NOMO-1 (cell line): ENCODE measurements around the gene TRHDE.

Source experiments
- DNase-seq, 2 experiments: peaks; one replicate each; lab custom pipeline; 2025; ENCODE audit not compliant: unreplicated experiment in 2 of 2; lab: John Stamatoyannopoulos, UW

Gene TRHDE

DNA sequence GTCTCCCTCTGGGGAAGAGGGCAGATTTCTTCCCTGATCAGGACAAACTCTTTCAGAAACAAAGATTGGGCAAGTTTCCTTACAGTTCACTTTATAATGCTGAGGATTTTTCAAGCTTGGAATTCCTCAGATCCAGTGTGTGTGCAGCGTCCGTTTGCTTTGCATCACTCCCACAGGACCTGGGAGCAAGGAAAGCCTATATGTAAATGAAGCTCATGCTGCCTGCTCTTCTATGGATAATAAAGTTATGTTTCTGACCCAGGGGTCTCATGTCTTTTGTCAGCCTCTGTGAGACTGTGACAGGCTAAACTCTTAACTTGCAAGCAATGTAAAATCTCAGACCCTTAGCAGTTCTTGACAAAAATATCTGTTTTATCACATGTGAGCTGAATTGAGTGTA lies 41.6 kb downstream of the TRHDE start:
- no peak for DNase-seq

DNA sequence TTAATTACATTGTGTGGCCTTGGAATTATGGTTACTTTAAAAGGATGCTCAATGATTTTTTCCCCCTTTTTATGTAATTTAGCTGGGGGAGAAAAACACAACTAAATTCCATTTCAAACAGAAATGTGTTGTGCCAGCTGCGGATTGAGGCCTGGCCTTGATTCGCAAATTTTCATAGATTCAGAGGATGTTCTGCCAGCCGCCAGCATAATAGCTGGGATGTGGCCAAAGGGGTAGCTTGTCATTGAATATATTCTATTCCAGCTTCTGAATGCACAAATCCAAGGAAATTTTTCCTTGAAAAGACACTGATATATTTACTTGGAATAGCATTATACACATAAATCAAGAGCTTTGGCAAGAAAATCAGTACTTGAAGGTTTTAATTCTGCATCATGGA lies 43.7 kb downstream of the TRHDE start:
- DNase-seq = no peak

- no peak for DNase-seq
Observed at GRCh38 chr12:72318341-72318740, 46.2 kb downstream of the TRHDE start.

GRCh38 chr12:72323881-72324280 lies 51.7 kb downstream of the TRHDE start:
- DNase-seq = no peak

DNA sequence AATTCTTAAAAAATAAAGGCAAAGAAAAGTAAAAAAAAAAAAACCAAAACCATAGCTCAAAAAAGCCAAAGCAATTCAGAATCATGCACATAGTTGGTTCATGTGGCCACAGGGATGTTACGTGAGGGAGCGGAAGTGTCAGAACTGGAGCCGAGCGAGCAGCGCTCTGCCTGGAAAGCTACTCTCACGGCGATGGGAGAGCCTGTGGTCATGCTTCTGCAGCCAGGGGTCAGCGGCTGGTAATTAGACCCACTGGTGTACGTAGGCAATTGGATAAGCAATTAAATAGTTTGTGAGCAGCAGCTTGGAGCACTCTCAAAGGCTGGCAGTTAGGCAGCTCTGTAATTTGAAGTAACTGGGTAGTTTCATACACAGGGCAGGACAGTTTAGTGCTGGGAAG lies 58.1 kb downstream of the TRHDE start:
- DNase-seq = no peak

- DNase-seq = no peak
Observed at GRCh38 chr12:72330784-72331183, 58.6 kb downstream of the TRHDE start.

DNA sequence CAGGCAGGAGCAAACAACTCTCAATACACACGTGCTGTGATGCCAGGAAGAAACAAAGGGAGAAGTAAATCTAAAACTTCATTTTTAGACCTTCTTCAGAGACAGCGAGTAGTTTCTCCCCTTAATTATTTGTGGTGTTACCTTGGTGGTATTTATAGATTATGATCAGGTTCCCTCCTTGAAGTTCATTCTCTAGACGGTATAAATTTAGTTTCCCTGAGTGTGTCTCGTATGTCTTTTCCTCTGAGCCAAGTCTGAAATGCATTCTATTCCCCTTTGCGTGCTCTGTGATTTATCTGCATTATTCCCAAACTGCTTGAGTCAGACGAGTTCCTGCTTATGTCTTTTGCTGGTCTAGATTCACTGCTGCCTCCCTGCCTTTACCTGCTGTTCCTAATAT lies 65.2 kb downstream of the TRHDE start:
- no peak for DNase-seq

DNA sequence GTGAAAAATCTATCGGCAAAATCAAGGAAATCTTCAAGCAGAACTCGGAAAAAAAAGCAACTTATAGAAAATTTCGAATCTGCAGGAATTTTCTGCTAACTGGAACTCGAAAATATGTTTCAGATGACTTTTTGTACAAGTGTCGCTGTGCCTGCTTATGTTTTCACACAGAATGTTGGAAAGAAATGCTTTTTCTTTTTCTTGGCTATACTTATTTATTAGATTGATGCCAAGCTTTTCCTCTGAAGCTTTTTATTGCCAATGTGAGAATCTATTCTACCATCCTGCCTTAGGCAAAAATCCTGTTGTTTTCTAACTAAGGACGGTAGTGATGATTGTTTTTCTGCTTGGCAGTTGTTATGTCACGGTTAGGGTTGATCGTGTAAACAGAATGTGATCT lies 65.8 kb downstream of the TRHDE start:
- DNase-seq = no peak

DNA sequence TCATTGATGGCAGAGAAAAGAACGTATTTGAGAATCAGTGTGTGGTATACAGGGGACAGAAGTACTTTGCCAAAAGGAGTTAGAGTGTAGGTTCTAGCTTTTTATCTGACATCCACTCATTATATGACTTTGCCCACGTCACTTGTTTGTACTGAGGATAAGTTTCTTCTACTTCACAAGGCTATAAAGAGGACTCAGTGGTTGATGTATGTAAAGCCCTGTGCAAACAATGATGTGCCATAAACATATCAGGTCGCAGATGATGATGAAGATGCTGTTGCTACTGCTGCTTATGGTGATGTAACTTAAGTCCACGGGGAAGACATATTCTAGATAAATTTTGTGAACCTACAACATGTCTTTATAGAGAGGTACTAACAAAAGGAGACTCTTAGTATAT lies 66.3 kb downstream of the TRHDE start:
- DNase-seq = no peak

DNA sequence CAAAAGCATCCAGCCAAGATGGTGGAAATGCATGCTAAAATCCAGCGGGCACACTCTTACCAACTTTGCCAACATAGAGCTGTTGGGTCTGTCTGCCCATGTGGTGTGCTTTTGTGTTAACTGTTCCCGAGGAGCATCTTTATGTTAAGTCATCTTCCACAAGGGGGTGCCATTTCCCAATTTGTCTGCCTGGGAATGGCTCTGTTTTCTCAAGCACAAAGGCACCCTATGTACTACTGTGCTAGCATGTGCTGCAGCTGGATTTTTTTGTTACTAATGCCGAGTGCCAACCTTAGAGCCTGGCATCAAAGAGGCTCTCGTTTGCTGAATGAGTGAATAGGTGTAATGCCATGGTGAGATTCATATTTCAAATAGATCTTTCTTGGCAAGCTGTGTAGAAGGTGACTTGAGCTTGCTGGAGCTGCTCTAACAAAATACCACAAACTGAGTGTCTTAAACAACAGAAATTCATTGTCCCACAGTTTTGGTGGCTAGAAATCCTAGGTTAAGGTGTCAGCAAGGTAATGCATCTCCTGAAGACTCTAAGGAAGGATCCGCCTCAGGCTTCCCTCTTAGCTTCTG lies 74.3 kb downstream of the TRHDE start:
- DNase-seq = peak; percentile 4 to 35

DNA sequence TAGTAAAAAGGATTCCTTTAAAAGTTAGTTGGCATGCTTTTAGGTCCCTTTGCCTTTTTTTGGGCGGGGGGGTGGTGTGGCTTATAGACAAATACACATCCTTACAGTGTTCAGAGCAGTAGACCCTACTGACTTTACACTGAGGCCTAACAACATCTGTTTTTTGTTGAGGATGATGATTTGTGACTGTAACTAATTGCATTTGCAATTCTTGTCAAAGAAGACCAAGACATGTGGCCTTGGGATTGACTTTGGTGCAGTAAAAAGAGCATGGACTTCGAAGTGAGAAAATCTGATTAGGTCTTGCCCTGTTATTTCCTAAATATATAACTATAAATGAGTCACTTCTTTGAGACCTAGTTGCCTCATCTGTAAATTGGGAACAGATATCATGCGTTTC lies 77.3 kb downstream of the TRHDE start:
- DNase-seq = no peak

DNA sequence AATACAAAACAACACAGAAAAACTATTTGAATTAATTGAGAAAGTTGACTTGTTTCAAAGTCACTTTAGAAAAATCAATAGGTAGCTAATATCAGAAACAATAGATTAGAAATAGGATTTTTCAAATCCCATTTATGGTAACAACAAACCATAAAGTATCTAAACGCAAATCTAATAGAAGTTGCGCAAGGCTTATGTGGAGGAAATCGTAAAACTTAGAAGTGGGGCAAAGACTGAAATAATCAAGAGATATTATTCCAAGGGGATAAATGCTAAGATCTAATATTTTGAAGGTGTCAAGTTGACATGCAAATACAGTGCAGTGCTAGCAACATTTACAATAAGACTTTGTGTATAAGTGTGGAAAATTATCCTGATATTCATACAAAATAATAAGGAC lies 87.2 kb downstream of the TRHDE start:
- no peak for DNase-seq

- DNase-seq = no peak
Observed at GRCh38 chr12:72365151-72365550, 93.0 kb downstream of the TRHDE start.

- DNase-seq = no peak
Observed at GRCh38 chr12:72366255-72366654, 94.1 kb downstream of the TRHDE start.

DNA sequence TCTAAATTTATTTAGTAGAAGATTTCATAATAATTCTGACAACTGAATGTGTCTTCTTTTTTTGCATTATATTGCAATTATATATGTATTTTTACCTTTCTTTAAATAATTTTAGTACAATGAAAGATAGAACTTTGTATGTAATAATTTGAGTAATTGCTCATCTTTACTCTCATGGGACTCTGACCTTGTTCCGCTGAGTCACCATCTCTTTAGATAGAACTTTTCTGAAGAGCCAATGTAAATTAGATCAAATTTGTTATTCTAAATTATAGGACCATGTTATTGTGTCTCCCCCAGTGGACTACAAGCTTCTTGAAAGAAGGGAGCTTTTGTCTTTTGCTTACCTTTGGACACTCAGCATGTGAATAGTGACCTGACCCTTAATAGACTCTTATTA lies 96.1 kb downstream of the TRHDE start:
- DNase-seq = no peak

DNA sequence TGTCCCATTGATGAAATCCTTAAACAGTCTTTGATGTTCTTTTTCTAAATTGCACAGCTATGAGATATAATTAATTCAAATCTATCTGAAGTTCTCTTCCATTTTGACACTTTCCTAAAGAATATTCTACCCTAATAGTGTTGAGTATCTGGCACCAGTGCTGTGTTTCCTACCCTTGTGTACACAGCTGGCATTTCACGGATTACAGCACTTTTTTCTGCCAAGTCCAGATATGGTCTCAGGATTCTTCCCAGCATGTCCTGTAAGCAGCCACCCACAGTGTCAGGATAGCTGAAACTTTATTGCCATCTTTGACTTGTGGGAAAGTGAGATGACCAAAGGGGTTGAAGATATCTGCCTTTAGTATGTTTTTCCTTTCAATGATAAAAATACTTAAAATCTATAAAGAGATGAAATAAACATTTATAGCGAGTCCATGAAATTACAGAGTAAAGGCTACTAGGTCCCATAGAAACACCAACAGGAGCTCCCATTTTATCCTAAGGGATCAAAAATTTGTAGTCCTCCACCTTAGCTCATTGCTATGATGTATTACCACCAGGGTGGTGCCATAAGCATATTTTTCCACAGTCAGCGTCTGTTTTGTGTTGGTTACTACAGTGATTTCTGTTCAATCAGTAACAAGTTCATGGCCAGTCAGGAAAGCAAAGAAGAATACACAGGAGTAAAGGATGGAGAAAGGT lies 96.7 kb downstream of the TRHDE start:
- no peak for DNase-seq

DNA sequence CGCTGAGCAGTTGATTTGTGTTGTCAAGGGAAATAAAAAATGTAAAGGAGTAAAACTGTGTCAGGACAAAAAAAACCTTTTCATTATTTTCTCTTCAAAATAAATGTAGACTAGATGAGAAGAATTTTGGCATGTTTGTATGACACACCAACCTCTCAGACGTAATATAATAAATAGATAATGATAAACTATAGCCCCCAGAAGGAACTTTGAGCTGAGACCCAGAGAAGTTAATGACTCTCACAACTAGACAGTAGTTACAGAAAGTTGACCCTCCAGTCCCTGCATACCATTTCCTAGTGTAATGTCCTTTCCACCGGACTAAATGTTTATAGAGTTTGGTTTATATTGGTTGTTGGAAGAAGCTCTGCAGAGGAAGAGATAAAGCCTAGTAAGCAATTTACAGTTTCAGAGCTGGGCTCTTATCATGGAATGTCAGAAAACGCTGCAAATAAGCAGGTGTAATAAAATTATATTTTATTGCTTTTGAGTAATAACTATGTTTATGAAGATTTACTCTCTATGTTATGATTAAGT lies 97.3 kb downstream of the TRHDE start:
- no peak for DNase-seq

DNA sequence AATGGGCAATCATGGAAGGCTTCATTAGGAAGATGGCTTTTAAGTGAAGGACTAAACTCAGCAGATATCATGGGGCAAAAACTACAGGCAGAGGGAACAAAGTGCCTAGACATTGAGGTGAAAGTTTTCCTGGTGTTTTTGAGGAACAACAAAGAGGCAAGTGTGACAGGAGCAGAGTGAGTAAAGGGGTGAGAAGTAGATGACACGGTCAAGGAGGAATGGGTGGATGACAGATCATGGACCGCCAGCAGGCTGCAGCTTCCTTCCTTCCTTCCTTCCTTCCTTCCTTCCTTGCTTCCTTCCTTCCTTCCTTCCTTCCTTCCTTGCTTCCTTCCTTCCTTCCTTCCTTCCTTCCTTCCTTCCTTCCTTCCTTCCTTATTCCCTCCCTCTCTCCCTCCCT lies 108.3 kb downstream of the TRHDE start:
- no peak for DNase-seq

DNA sequence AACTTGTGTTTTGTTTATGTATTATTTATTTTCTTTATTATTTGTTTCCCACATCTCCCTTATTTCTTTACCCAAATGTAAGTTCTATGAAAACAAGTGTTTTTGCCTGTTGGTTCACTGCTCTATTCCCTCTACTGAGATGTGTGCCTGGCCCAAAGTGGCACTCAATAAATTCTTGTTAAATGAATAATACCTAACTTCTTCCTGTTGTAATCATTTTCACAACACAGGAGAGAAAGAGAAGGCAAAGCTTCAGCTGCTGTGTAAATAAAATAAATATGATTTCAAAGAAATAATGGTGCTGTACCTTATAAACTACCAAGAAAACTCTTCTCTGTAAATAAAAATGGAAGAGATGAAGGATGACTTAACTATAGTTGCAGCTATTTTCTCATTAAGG lies 116.2 kb downstream of the TRHDE start:
- no peak for DNase-seq

- no peak for DNase-seq
Observed at GRCh38 chr12:72390146-72390545, 118.0 kb downstream of the TRHDE start.

DNA sequence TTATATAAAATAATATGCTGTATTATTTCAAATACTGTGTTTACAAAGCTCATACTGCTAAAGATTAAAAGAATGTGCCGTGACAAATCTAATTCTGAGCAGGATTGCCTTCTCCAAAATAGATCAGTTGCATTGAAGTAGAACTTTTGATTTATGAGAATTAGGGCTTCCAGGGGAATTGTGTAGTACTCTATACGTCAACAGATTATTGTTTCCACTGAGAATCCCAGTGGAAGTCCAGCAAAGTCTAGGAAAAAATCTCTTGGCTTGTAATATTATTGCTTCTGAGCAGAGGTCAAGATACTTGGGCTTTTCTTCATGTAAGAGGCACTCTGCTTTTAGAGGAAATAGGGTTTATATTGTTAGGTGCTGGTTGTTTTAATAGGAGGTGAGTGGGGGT lies 133.9 kb downstream of the TRHDE start:
- DNase-seq = no peak

DNA sequence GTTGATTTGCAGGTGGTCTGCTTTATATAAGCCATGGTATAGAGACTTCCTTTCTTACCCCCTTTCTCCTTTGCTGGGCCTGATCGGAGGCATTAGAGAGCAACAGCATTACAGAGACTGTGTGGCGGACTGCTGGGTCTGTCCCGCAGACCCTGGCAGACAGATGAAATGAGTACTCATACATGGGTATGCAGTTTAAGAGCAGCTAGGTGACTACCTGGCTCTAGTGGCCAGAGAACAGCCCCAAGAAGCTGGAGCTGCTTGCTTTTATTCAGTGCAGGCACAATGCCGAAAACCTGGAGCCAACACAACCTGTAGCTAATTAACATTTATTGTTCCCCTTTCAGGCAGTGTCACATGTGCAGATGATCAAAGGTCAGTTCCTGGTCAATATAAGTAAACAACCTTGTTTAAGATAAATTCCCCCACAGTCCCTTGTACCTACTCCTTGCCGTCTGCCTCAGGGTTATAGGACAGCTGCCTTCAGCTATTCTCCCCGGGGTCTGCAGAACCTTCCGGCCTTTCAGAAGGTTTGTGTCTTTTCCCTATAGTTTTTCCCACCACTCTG lies 160.0 kb downstream of the TRHDE start:
- no peak for DNase-seq
